Stomach (tissue), 9 donors: Measurements from ENCODE around the gene EPHB1. TPM values are rescaled to one million over a fixed set of nuclear protein-coding genes. Genes with fewer than 3 reads are reported as not detected.

Experiments
- DNase-seq, 2 donors: peaks; one replicate each; pipeline versions ENCODE4 v3.0.0 to v3.0.0-alpha.2; 2013 to 2019
- H3K27ac ChIP-seq, 5 donors: fragments of 200-600 bp in 4 of 5; sonication (generic) in 4 of 5; one replicate each; pipeline ENCODE4 v1.5.1; 2013 to 2019; ENCODE audit warnings: mild to moderate bottlenecking in 1 of 5, moderate library complexity in 1 of 5
- H3K27me3 ChIP-seq, 3 donors: fragments of 200-600 bp; sonication (generic); one replicate each; pipeline ENCODE4 v1.5.1; 2017 to 2019; ENCODE audit warnings: mixed run types in 1 of 3
- H3K36me3 ChIP-seq, 4 donors: fragments of 200-600 bp; sonication (generic); 1 replicate in 3 of 4; 2 replicates in 1 of 4; pipeline ENCODE4 v1.5.1; 2016 to 2019
- H3K4me1 ChIP-seq, 4 donors: fragments of 200-600 bp; sonication (generic); one replicate each; pipeline ENCODE4 v1.5.1; 2016 to 2019
- H3K4me3 ChIP-seq, 4 donors: fragments of 200-600 bp; sonication (generic) in 3 of 4; one replicate each; pipeline ENCODE4 v1.5.1; 2016 to 2019; ENCODE audit warnings: mild to moderate bottlenecking in 1 of 4
- H3K9me3 ChIP-seq, 4 donors: fragments of 200-600 bp; sonication (generic); one replicate each; pipeline ENCODE4 v1.5.1; 2016 to 2019
- EP300 ChIP-seq: sonication (generic); formaldehyde crosslinking; IDR thresholded peaks from one replicate; pipeline ENCODE4 v1.6.1; 2017; ENCODE audit warnings: antibody characterized with exemption
- POLR2A ChIP-seq, 4 donors: fragments of 450-650 bp; IDR thresholded peaks; one replicate each; pipeline ENCODE4 v1.6.1; 2016; ENCODE audit warnings: antibody characterized with exemption in 4 of 4, control low read depth in 2 of 4, mild to moderate bottlenecking in 1 of 4, moderate library complexity in 1 of 4
- POLR2AphosphoS5 ChIP-seq, 3 donors: sonication (generic); formaldehyde crosslinking; IDR thresholded peaks; one replicate each; pipeline ENCODE4 v1.6.1; 2016; ENCODE audit warnings: antibody characterized with exemption in 3 of 3
- WGBS, 5 donors: extraction: QIAGEN DNeasy Blood & Tissue Kit in 3 of 5; methylation state at CpG; one replicate each; pipeline versions ENCODE4 v1.1.5 to v1.1.7; 2013 to 2018; 5-methylcytosine and 5-hydroxymethylcytosine counted together
- intact Hi-C: fragments of 100-400 bp; cut with DNase I; formaldehyde crosslinking; loops from one replicate; pipeline ENCODE4 v1.15.1; 2023; ENCODE audit warnings: low total_unique reads
- polyA plus RNA-seq, 3 donors: library from polyadenylated mRNA; stranded (reverse); fragments of 200-250 nt; gene quantifications; one replicate each; pipeline ENCODE4 v1.2.3, GENCODE V29; 2013
- total RNA-seq, 5 donors: library from RNA; depleted of rRNA; stranded (reverse); fragments of >200 nt; gene quantifications; one replicate each; pipeline versions ENCODE4 v1.1.0 to v1.2.3, GENCODE V29; 2014 to 2016
- TF ChIP-seq, protein P1 (sequence below), 7 experiments: fragments of 450-650 bp in 4 of 7; fragments of 200-600 bp in 3 of 7; sonication (generic) in 3 of 7; IDR thresholded peaks; one replicate each; pipeline ENCODE4 v1.5.1; 2016 to 2019; ENCODE audit warnings: antibody characterized with exemption in 7 of 7, control low read depth in 2 of 7, mild to moderate bottlenecking in 1 of 7
- donor health status: healthy with polysubstance abuse.
- donor health status: Bipolar disorder and iron deficiency.
- donor health status: healthy.

Gene EPHB1
- total and polyA plus RNA-seq, 8 donors: 0.13 to 2.3 (median 1.0) TPM; not detected in 4

DNA sequence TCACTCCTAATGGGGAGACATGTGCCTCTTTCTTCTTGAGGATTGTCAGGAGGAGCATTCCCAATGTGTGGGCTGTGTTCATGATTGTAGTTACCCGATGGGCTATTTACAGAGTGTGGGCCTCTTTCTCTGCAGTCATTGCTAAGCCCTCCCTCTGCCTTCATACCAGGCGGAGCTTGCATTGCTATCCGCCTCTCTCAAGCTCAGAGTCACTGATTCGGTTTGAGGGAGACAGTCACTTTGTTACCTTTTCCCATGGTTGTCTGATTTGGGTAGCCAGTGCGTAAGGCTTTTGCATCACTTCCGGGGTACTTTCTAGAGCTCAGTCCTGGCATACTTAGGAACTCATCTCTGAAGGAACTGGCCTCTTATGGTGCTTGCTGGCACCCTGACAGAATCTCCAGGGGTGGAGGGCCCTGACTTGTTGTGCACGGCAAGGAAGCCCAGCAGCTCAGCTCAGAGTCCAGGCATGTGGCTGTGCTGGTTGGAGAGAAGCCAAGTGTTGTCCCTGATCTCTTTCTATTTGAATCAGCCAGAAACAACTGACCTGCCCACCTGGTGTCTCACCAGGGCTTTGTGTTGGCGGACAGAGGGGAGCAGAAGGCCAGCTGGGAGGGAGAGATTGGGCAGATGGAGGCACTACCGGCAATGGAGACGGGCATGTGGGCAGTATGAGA lies 79.8 kb downstream of the EPHB1 start:
- intact Hi-C loops: no loop called here
- H3K4me3 ChIP-seq: no peak overlapping the region
- 49 to 62% (median 53%) methylated on average over 6 to 10 of the region's 10 CpGs for WGBS, 5 donors

DNA sequence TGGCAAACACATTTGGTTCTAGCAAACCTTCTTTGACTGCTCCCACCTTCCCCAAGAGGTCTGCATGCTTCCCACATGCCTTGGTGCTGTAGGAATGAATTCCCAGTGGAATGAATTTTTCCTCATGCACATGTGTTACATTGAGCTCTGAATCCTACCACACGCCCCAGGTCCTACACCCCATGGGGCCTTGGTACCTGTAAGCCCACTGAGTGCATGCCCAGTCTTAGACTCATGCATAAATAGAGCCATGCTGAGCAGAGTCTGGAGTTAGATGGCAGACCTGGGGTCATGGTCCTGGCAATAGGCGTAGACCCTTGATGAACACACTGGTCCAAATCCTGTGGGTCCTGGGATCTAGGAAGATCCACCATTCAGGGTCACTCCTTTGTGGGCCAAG lies 81.8 kb downstream of the EPHB1 start:
- no peak for DNase-seq
- no peaks in the 10 kb centered on the region for H3K4me1 ChIP-seq
- WGBS, 5 donors: 86 to 93% (median 87%) methylated on average over 2 of the region's 2 CpGs
- TF ChIP-seq POLR2AphosphoS5 (IDR thresholded peaks at IDR 0.05) (no peak), EP300 (no peak), POLR2A (IDR thresholded peaks at IDR 0.05) (no peak)
- TF ChIP-seq, protein P1, sequence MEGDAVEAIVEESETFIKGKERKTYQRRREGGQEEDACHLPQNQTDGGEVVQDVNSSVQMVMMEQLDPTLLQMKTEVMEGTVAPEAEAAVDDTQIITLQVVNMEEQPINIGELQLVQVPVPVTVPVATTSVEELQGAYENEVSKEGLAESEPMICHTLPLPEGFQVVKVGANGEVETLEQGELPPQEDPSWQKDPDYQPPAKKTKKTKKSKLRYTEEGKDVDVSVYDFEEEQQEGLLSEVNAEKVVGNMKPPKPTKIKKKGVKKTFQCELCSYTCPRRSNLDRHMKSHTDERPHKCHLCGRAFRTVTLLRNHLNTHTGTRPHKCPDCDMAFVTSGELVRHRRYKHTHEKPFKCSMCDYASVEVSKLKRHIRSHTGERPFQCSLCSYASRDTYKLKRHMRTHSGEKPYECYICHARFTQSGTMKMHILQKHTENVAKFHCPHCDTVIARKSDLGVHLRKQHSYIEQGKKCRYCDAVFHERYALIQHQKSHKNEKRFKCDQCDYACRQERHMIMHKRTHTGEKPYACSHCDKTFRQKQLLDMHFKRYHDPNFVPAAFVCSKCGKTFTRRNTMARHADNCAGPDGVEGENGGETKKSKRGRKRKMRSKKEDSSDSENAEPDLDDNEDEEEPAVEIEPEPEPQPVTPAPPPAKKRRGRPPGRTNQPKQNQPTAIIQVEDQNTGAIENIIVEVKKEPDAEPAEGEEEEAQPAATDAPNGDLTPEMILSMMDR (IDR thresholded peaks at IDR 0.05): no peak
- H3K36me3 ChIP-seq: no peaks in the 10 kb centered on the region
- H3K4me3 ChIP-seq: no peak overlapping the region
- no peaks in the 10 kb centered on the region for H3K27me3 ChIP-seq
- no peaks in the 10 kb centered on the region for H3K9me3 ChIP-seq
- H3K27ac ChIP-seq: no peak overlapping the region
- intact Hi-C loops: no loop called here

More for the DNA sequence above, 79.8 kb downstream of the EPHB1 start:
- H3K27me3 ChIP-seq: no peaks in the 10 kb centered on the region
- no peak overlapping the region for H3K27ac ChIP-seq
- no peak for TF ChIP-seq POLR2AphosphoS5 (IDR thresholded peaks at IDR 0.05)
- TF ChIP-seq POLR2A (IDR thresholded peaks at IDR 0.05): no peak
- no peak for TF ChIP-seq EP300
- TF ChIP-seq, protein P1 (IDR thresholded peaks at IDR 0.05): no peak
- peak in 1 of 2 donors; percentile 47 for DNase-seq
- H3K9me3 ChIP-seq: no peaks in the 10 kb centered on the region
- no peaks in the 10 kb centered on the region for H3K4me1 ChIP-seq
- no peaks in the 10 kb centered on the region for H3K36me3 ChIP-seq

DNA sequence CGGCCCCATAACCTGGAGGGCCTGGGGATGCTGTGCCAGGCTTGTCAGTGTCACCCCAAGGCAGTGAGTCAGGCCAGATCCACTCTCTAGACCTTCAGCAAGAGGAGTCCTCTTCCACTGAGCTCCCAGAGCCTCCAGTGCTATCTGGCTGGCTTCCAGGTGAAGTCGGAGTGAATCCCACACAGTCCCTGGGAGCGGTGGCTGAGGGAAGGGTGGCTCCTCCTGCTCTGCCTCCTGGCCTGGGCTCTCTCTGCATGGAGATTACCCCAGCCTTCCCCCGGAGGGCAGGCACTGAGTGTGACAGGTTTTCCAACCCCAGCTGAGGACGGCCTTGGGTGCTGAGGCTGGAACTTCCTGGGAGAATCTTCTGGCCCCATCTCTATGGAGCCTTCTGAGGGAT lies 82.7 kb downstream of the EPHB1 start:
- no peaks in the 10 kb centered on the region for H3K27me3 ChIP-seq
- intact Hi-C loops: no loop called here
- H3K27ac ChIP-seq: no peak overlapping the region
- no peak for DNase-seq
- no peaks in the 10 kb centered on the region for H3K36me3 ChIP-seq
- WGBS, 5 donors: 78 to 81% (median 80%) methylated on average over 4 to 5 of the region's 5 CpGs
- H3K4me3 ChIP-seq: no peak overlapping the region
- no peaks in the 10 kb centered on the region for H3K9me3 ChIP-seq
- no peaks in the 10 kb centered on the region for H3K4me1 ChIP-seq
- TF ChIP-seq EP300: no peak
- no peak for TF ChIP-seq POLR2AphosphoS5 (IDR thresholded peaks at IDR 0.05)
- TF ChIP-seq POLR2A (IDR thresholded peaks at IDR 0.05): no peak
- TF ChIP-seq, protein P1 (IDR thresholded peaks at IDR 0.05): no peak

GRCh38 chr3:134879990-134880389 lies 84.9 kb downstream of the EPHB1 start:
- WGBS, 5 donors: 21 to 75% (median 38%) methylated on average over 1 of the region's 1 CpG
- intact Hi-C loops: no loop called here
- no peak for TF ChIP-seq POLR2AphosphoS5 (IDR thresholded peaks at IDR 0.05)
- TF ChIP-seq, protein P1 (IDR thresholded peaks at IDR 0.05): no peak
- Histone ChIP-seq H3K9me3 (no peaks in the 10 kb centered on the region), H3K36me3 (no peaks in the 10 kb centered on the region), H3K4me3 (no peak overlapping the region), H3K27me3 (no peaks in the 10 kb centered on the region), H3K27ac (no peak overlapping the region), H3K4me1 (no peaks in the 10 kb centered on the region)
- DNase-seq: peak in 1 of 2 donors; percentile 15
